Raji (cell line): ENCODE results near the gene TMPRSS13.

ENCODE experiments used
- POLR2A ChIP-seq: IDR thresholded peaks from 2 replicates; pipeline ENCODE4 v1.6.1; 2011; ENCODE audit warnings: low read depth, low read length, control low read depth; ENCODE audit not compliant: insufficient read depth

The TMPRSS13 gene

GRCh38 chr11:117929142-117929915 lies at the start of gene TMPRSS13:
TSS of gene TMPRSS13 (minus strand) at chr11:117929402. CDS start at chr11:117929307, 95 bp downstream.
- no peak for TF ChIP-seq POLR2A

GRCh38 chr11:117978991-117979390 lies 49.8 kb upstream of the TMPRSS13 start:
- no peak for TF ChIP-seq POLR2A

- no peak for TF ChIP-seq POLR2A
These were observed 47.8 kb upstream of the TMPRSS13 start for GRCh38 chr11:117977029-117977428.

- no peak for TF ChIP-seq POLR2A
These were observed 47.2 kb upstream of the TMPRSS13 start for GRCh38 chr11:117976445-117976844.

- TF ChIP-seq POLR2A, result no peak
These were observed 44.3 kb upstream of the TMPRSS13 start for GRCh38 chr11:117973503-117973860.

GRCh38 chr11:117972629-117973502 lies 43.7 kb upstream of the TMPRSS13 start:
- TF ChIP-seq POLR2A, result no peak

- no peak for TF ChIP-seq POLR2A
These were observed 42.8 kb upstream of the TMPRSS13 start for GRCh38 chr11:117972044-117972443.

GRCh38 chr11:117970400-117971024 lies 41.3 kb upstream of the TMPRSS13 start:
- no peak for TF ChIP-seq POLR2A

- no peak for TF ChIP-seq POLR2A
These were observed 40.2 kb upstream of the TMPRSS13 start for GRCh38 chr11:117969160-117969991.

- no peak for TF ChIP-seq POLR2A
These were observed 37.7 kb upstream of the TMPRSS13 start for GRCh38 chr11:117966908-117967307.

GRCh38 chr11:117962826-117963225 lies 33.6 kb upstream of the TMPRSS13 start:
- no peak for TF ChIP-seq POLR2A

- TF ChIP-seq POLR2A, result no peak
These were observed 32.7 kb upstream of the TMPRSS13 start for GRCh38 chr11:117961896-117962295.

- TF ChIP-seq POLR2A, result no peak
These were observed 31.2 kb upstream of the TMPRSS13 start for GRCh38 chr11:117960406-117960805.

- no peak for TF ChIP-seq POLR2A
These were observed 30.4 kb upstream of the TMPRSS13 start for GRCh38 chr11:117959438-117960149.
